Mesenchymal stem cell (in vitro differentiated cells and primary cell): ENCODE measurements around the gene KRT73.

Source experiments
- DNase-seq: peaks from one replicate; pipeline ENCODE4 v3.0.0-alpha.2; 2013
- H2AFZ ChIP-seq: one replicate; pipeline ENCODE4 v1.6.1; 2013; ENCODE audit warnings: low read depth, mild to moderate bottlenecking, control low read depth, inconsistent platforms, low read length, moderate library complexity
- H2AK5ac ChIP-seq: 2 replicates; pipeline ENCODE4 v1.6.1; 2013; ENCODE audit warnings: low read length, moderate library complexity, mild to moderate bottlenecking, inconsistent platforms; ENCODE audit not compliant: severe bottlenecking
- H2BK120ac ChIP-seq: one replicate; pipeline ENCODE4 v1.6.1; 2013; ENCODE audit warnings: low read depth, mild to moderate bottlenecking, inconsistent platforms, low read length, moderate library complexity
- H2BK12ac ChIP-seq, 2 experiments: one replicate each; pipeline ENCODE4 v1.6.1; 2013; ENCODE audit warnings: inconsistent platforms in 2 of 2, low read length in 2 of 2, mild to moderate bottlenecking in 2 of 2, moderate library complexity in 2 of 2, control low read depth in 1 of 2
- H2BK15ac ChIP-seq: one replicate; pipeline ENCODE4 v1.6.1; 2013; ENCODE audit warnings: mild to moderate bottlenecking, low read depth, inconsistent platforms; ENCODE audit not compliant: poor library complexity, severe bottlenecking
- H2BK5ac ChIP-seq: 2 replicates; pipeline ENCODE4 v1.6.1; 2013; ENCODE audit warnings: low read depth, mild to moderate bottlenecking, low read length, control low read depth, inconsistent platforms; ENCODE audit not compliant: poor library complexity, severe bottlenecking
- H3K14ac ChIP-seq, 2 experiments: one replicate each; pipeline ENCODE4 v1.6.1; 2013; ENCODE audit warnings: inconsistent platforms in 2 of 2, low read length in 2 of 2, control low read depth in 1 of 2, mild to moderate bottlenecking in 1 of 2, moderate library complexity in 1 of 2
- H3K18ac ChIP-seq, 2 experiments: one replicate each; pipeline ENCODE4 v1.6.1; 2013; ENCODE audit warnings: inconsistent platforms in 2 of 2, low read length in 2 of 2, control low read depth in 1 of 2, low read depth in 1 of 2, mild to moderate bottlenecking in 1 of 2
- H3K23ac ChIP-seq, 2 experiments: one replicate each; pipeline ENCODE4 v1.6.1; 2013; ENCODE audit warnings: inconsistent platforms in 2 of 2, low read length in 2 of 2, mild to moderate bottlenecking in 2 of 2, moderate library complexity in 2 of 2, control low read depth in 1 of 2
- H3K27ac ChIP-seq: 2 replicates; pipeline ENCODE4 v1.5.1; 2013; ENCODE audit warnings: mild to moderate bottlenecking, moderate library complexity, low read length, control low read depth, inconsistent platforms; ENCODE audit not compliant: poor library complexity, severe bottlenecking
- H3K27me3 ChIP-seq, 2 experiments: 2 replicates each; pipeline versions ENCODE4 v1.6.1 to v1.7.0; 2013; ENCODE audit warnings: low read length in 2 of 2, mild to moderate bottlenecking in 2 of 2, moderate library complexity in 2 of 2, control low read depth in 1 of 2, inconsistent platforms in 1 of 2; ENCODE audit not compliant: control insufficient read depth in 1 of 2, insufficient read depth in 1 of 2
- H3K36me3 ChIP-seq, 2 experiments: 2 replicates each; pipeline versions ENCODE4 v1.6.1 to v1.7.0; 2013; ENCODE audit warnings: low read length in 2 of 2, control low read depth in 1 of 2, inconsistent platforms in 1 of 2, low read depth in 1 of 2, mild to moderate bottlenecking in 1 of 2; ENCODE audit not compliant: insufficient read depth in 2 of 2, control insufficient read depth in 1 of 2
- H3K4ac ChIP-seq, 2 experiments: one replicate each; pipeline ENCODE4 v1.6.1; 2013; ENCODE audit warnings: inconsistent platforms in 2 of 2, low read length in 2 of 2, mild to moderate bottlenecking in 2 of 2, moderate library complexity in 2 of 2, control low read depth in 1 of 2, low read depth in 1 of 2
- H3K4me1 ChIP-seq: 2 replicates; pipeline ENCODE4 v1.6.1; 2013; ENCODE audit warnings: low read depth, low read length, control low read depth; ENCODE audit not compliant: control insufficient read depth, insufficient read depth
- H3K4me2 ChIP-seq: 2 replicates; pipeline ENCODE4 v1.6.1; 2013; ENCODE audit warnings: low read length, mild to moderate bottlenecking, inconsistent platforms; ENCODE audit not compliant: poor library complexity, severe bottlenecking
- H3K4me3 ChIP-seq, 2 experiments: 2 replicates each; pipeline versions ENCODE4 v1.5.1 to v1.7.0; 2013; ENCODE audit warnings: low read length in 2 of 2, mild to moderate bottlenecking in 2 of 2, control low read depth in 1 of 2, low read depth in 1 of 2; ENCODE audit not compliant: insufficient read depth in 1 of 2
- H3K79me1 ChIP-seq: replicated peaks from 2 replicates; pipeline ENCODE4 v1.6.1; 2013; ENCODE audit warnings: mild to moderate bottlenecking, control low read depth, low read length, inconsistent platforms; ENCODE audit not compliant: poor library complexity, severe bottlenecking
- H3K9ac ChIP-seq: 2 replicates; pipeline ENCODE4 v1.7.0; 2013; ENCODE audit warnings: mild to moderate bottlenecking, low read length, moderate library complexity
- H3K9me3 ChIP-seq: 2 replicates; pipeline ENCODE4 v1.7.0; 2013; ENCODE audit warnings: mild to moderate bottlenecking, low read length; ENCODE audit not compliant: control insufficient read depth
- H4K8ac ChIP-seq: one replicate; pipeline ENCODE4 v1.6.1; 2013; ENCODE audit warnings: inconsistent platforms, mild to moderate bottlenecking, low read length, moderate library complexity
- H4K91ac ChIP-seq: one replicate; pipeline ENCODE4 v1.6.1; 2013; ENCODE audit warnings: mild to moderate bottlenecking, low read length, inconsistent platforms
- WGBS: methylation state at CpG from one replicate; pipeline ENCODE4 v1.1.7; 2013; ENCODE audit warnings: mixed read lengths; 5-methylcytosine and 5-hydroxymethylcytosine counted together

The KRT73 gene

GRCh38 chr12:52660934-52661499 is 42.7 kb upstream of the KRT73 start:
- Histone ChIP-seq H3K9me3 (no peaks in the 10 kb centered on the region), H3K4ac (no peak overlapping the region), H3K4me2 (no peak overlapping the region), H3K4me1 (no peaks in the 10 kb centered on the region), H3K18ac (no peak overlapping the region), H3K4me3 (no peak overlapping the region), H3K79me1 (no peaks in the 10 kb centered on the region), H2AK5ac (no peak overlapping the region), H4K8ac (no peak overlapping the region), H2BK120ac (no peak overlapping the region), H4K91ac (no peak overlapping the region), H3K36me3 (no peaks in the 10 kb centered on the region), H3K23ac (no peak overlapping the region), H3K14ac (no peak overlapping the region), H3K27me3 (peaks cover 25 to 92% of the 10 kb centered on the region in 2 experiments), H2BK15ac (no peak overlapping the region), H2BK12ac (no peak overlapping the region), H2AFZ (no peak overlapping the region), H3K27ac (no peak overlapping the region), H3K9ac (no peak overlapping the region), H2BK5ac (no peak overlapping the region)
- WGBS, result 97% methylated on average over 2 of the region's 3 CpGs
- no peak for DNase-seq

- no peak overlapping the region for H3K18ac ChIP-seq
- H3K9me3 ChIP-seq, result no peaks in the 10 kb centered on the region
- no peak for DNase-seq
- no peak overlapping the region for H4K91ac ChIP-seq
- no peak overlapping the region for H2AK5ac ChIP-seq
- H3K36me3 ChIP-seq, result no peaks in the 10 kb centered on the region
- no peak overlapping the region for H2AFZ ChIP-seq
- WGBS, result 85% methylated on average over 4 of the region's 4 CpGs
- H3K4me2 ChIP-seq, result no peak overlapping the region
- no peak overlapping the region for H4K8ac ChIP-seq
- H3K27ac ChIP-seq, result no peak overlapping the region
- H2BK12ac ChIP-seq, result no peak overlapping the region
- H3K23ac ChIP-seq, result no peak overlapping the region
- H3K9ac ChIP-seq, result no peak overlapping the region
- peaks cover 31 to 94% of the 10 kb centered on the region in 2 experiments for H3K27me3 ChIP-seq
- H2BK15ac ChIP-seq, result no peak overlapping the region
- H2BK5ac ChIP-seq, result no peak overlapping the region
- no peaks in the 10 kb centered on the region for H3K79me1 ChIP-seq
- no peak overlapping the region for H3K4ac ChIP-seq
- H2BK120ac ChIP-seq, result no peak overlapping the region
- H3K4me3 ChIP-seq, result no peak overlapping the region
- H3K4me1 ChIP-seq, result no peaks in the 10 kb centered on the region
- H3K14ac ChIP-seq, result no peak overlapping the region
Observed at GRCh38 chr12:52659951-52660350, 41.6 kb upstream of the KRT73 start.

- Histone ChIP-seq H2BK5ac (no peak overlapping the region), H3K4me1 (no peaks in the 10 kb centered on the region), H3K9me3 (no peaks in the 10 kb centered on the region), H2BK120ac (no peak overlapping the region), H2BK12ac (no peak overlapping the region), H2AK5ac (no peak overlapping the region), H3K14ac (peak overlapping the region in 1 of 2 experiments; percentile 7), H3K23ac (no peak overlapping the region), H3K18ac (no peak overlapping the region), H3K4me2 (no peak overlapping the region), H2BK15ac (no peak overlapping the region), H3K79me1 (no peaks in the 10 kb centered on the region), H3K4ac (no peak overlapping the region), H4K91ac (no peak overlapping the region), H3K27me3 (peaks cover 31 to 94% of the 10 kb centered on the region in 2 experiments), H3K9ac (no peak overlapping the region), H3K36me3 (no peaks in the 10 kb centered on the region), H3K27ac (no peak overlapping the region), H3K4me3 (no peak overlapping the region), H4K8ac (no peak overlapping the region), H2AFZ (no peak overlapping the region)
- no peak for DNase-seq
- 54% methylated on average over 7 of the region's 7 CpGs for whole genome bisulfite sequencing
Observed at GRCh38 chr12:52659395-52659794, 41.0 kb upstream of the KRT73 start.

GRCh38 chr12:52658196-52658595 is 39.8 kb upstream of the KRT73 start:
- H3K18ac ChIP-seq, result no peak overlapping the region
- H3K4me1 ChIP-seq, result no peaks in the 10 kb centered on the region
- H3K9me3 ChIP-seq, result no peaks in the 10 kb centered on the region
- no peak overlapping the region for H4K8ac ChIP-seq
- no peaks in the 10 kb centered on the region for H3K79me1 ChIP-seq
- DNase-seq, result no peak
- H2BK120ac ChIP-seq, result no peak overlapping the region
- H3K23ac ChIP-seq, result no peak overlapping the region
- no peak overlapping the region for H3K4me2 ChIP-seq
- no peak overlapping the region for H2AK5ac ChIP-seq
- H3K9ac ChIP-seq, result no peak overlapping the region
- WGBS, result 68% methylated on average over 4 of the region's 4 CpGs
- no peak overlapping the region for H3K4ac ChIP-seq
- no peak overlapping the region for H3K4me3 ChIP-seq
- no peak overlapping the region for H3K27ac ChIP-seq
- H3K14ac ChIP-seq, result no peak overlapping the region
- H2BK5ac ChIP-seq, result no peak overlapping the region
- no peak overlapping the region for H2AFZ ChIP-seq
- H3K27me3 ChIP-seq, result peaks cover 25 to 93% of the 10 kb centered on the region in 2 experiments
- H4K91ac ChIP-seq, result no peak overlapping the region
- H2BK15ac ChIP-seq, result no peak overlapping the region
- H2BK12ac ChIP-seq, result no peak overlapping the region
- no peaks in the 10 kb centered on the region for H3K36me3 ChIP-seq
